Tibial artery (tissue), 4 donors: Measurements from ENCODE around the gene NDUFV3.
A peak's percentile ranks its signal among the peaks of the same experiment; 100 is the strongest.

Experiments used
- DNase-seq, 2 donors: peaks; one replicate each; pipeline ENCODE4 v3.0.0-alpha.2; 2019
- H3K27ac ChIP-seq, 2 donors: fragments of 200-600 bp; sonication (generic) in 1 of 2; 1 replicate in 1 of 2; 2 replicates in 1 of 2; pipeline ENCODE4 v1.5.1; 2018 to 2019; ENCODE audit warnings: mild to moderate bottlenecking in 1 of 2
- H3K27me3 ChIP-seq, 2 donors: fragments of 200-600 bp; sonication (generic) in 1 of 2; one replicate each; pipeline versions ENCODE4 v1.5.1 to v1.6.0; 2016 to 2019
- H3K36me3 ChIP-seq, 3 donors: fragments of 200-600 bp; sonication (generic) in 2 of 3; one replicate each; pipeline ENCODE4 v1.5.1; 2016 to 2019; ENCODE audit warnings: mild to moderate bottlenecking in 2 of 3
- H3K4me1 ChIP-seq, 4 donors: fragments of 200-600 bp; sonication (generic) in 2 of 4; 1 replicate in 3 of 4; 2 replicates in 1 of 4; pipeline ENCODE4 v1.5.1; 2016 to 2019
- H3K4me3 ChIP-seq, 2 donors: fragments of 200-600 bp; sonication (generic) in 1 of 2; 1 replicate in 1 of 2; 2 replicates in 1 of 2; pipeline ENCODE4 v1.5.1; 2018 to 2019; ENCODE audit warnings: mild to moderate bottlenecking in 2 of 2
- H3K9me3 ChIP-seq, 3 donors: fragments of 200-600 bp; sonication (generic) in 1 of 3; one replicate each; pipeline ENCODE4 v1.5.1; 2016 to 2019
- intact Hi-C: fragments of 100-400 bp; cut with DNase I; formaldehyde crosslinking; loops from one replicate; pipeline ENCODE4 v1.15.0; 2023; ENCODE audit warnings: low total_unique reads
- TF ChIP-seq, protein P1 (sequence below), 2 experiments: fragments of 200-600 bp in 1 of 2; fragments of 450-650 bp in 1 of 2; IDR thresholded peaks; one replicate each; pipeline ENCODE4 v1.5.1; 2017 to 2019; ENCODE audit warnings: antibody characterized with exemption in 2 of 2, mild to moderate bottlenecking in 1 of 2, moderate library complexity in 1 of 2

The NDUFV3 gene

DNA sequence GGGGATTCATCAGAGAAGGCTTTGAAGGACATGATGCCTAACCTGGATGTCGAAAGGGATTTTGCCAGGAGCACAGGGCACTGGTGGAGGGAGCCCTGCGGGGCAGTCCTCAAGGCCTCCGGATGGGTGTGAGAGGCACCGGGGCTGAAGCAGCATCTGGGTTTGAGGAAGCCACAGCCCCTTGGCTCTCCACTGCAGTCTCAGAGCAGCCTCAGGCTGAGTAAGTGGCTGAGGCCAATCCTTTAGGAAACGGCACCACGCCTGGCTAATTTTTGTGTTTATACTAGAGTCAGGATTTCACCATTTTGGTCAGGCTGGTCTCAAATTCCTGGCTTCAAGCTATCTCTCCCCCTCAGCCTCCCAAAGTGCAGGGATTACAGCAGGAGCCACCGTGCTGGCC is 20.4 kb downstream of the NDUFV3 start:
- no peaks in the 10 kb centered on the region for H3K9me3 ChIP-seq
- TF ChIP-seq, protein P1, sequence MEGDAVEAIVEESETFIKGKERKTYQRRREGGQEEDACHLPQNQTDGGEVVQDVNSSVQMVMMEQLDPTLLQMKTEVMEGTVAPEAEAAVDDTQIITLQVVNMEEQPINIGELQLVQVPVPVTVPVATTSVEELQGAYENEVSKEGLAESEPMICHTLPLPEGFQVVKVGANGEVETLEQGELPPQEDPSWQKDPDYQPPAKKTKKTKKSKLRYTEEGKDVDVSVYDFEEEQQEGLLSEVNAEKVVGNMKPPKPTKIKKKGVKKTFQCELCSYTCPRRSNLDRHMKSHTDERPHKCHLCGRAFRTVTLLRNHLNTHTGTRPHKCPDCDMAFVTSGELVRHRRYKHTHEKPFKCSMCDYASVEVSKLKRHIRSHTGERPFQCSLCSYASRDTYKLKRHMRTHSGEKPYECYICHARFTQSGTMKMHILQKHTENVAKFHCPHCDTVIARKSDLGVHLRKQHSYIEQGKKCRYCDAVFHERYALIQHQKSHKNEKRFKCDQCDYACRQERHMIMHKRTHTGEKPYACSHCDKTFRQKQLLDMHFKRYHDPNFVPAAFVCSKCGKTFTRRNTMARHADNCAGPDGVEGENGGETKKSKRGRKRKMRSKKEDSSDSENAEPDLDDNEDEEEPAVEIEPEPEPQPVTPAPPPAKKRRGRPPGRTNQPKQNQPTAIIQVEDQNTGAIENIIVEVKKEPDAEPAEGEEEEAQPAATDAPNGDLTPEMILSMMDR (IDR thresholded peaks at IDR 0.05), result no peak
- intact Hi-C loops, result no loop called here
- peaks cover 31 to 41% (median 38%) of the 10 kb centered on the region in 3 donors for H3K36me3 ChIP-seq
- H3K4me3 ChIP-seq, result no peak overlapping the region
- no peaks in the 10 kb centered on the region for H3K4me1 ChIP-seq
- no peak for DNase-seq
- no peaks in the 10 kb centered on the region for H3K27me3 ChIP-seq
- H3K27ac ChIP-seq, result no peak overlapping the region

DNA sequence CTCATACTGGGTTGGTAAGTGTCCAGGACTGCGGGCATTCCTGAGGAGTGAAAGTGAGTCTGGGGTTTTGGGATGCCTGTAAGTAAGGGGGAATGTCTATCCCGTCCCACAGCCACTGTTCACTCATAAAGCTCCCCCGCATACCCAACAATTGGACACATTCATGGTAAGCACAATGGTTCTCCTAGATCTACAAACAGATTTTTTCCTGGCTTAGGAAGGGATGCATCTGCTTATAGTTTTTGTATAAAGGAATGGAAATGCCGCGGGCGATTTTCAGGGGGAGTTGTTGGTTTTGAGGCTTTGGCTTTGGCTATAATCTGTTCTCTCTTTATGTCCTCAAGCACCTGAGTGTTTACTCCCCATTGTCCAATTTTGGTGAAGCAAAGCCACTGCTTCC is 25.2 kb downstream of the NDUFV3 start:
- no peak overlapping the region for H3K27ac ChIP-seq
- TF ChIP-seq, protein P1 (IDR thresholded peaks at IDR 0.05), result no peak

DNA sequence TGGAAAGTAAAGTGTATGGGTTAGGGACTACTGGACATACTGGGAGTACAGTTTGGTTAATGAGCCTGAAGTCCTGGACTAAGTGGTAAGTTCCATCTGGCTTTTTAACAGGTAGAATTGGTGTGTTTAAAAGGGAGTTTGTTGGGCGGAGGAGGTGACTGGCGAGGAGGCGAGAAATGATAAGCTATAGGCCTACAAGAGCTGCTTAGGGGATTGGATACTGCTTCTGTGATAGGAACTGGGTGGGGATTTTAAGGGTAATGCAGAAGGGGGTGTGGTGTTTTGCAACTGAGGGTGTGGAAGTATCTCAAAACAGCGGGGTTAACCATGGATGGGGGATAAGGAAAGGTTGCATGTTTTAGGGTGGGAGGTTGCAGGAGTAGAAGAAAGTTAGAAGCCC is 28.8 kb downstream of the NDUFV3 start:
- Histone ChIP-seq H3K9me3 (no peaks in the 10 kb centered on the region), H3K27ac (no peak overlapping the region), H3K36me3 (no peaks in the 10 kb centered on the region), H3K4me3 (no peak overlapping the region), H3K4me1 (peaks cover 0 to 10% (median 3%) of the 10 kb centered on the region in 4 donors), H3K27me3 (no peaks in the 10 kb centered on the region)
- intact Hi-C loops, result loop anchor here (10.0 kb wide), 1 partner anchor 53 kb away; the partner anchor contains the start of gene PKNOX1
- DNase-seq, result no peak
- TF ChIP-seq, protein P1 (IDR thresholded peaks at IDR 0.05), result no peak

More for the DNA sequence above, 25.2 kb downstream of the NDUFV3 start:
- intact Hi-C loops, result no loop called here
- no peak for DNase-seq
- no peak overlapping the region for H3K4me3 ChIP-seq
- no peaks in the 10 kb centered on the region for H3K9me3 ChIP-seq
- no peaks in the 10 kb centered on the region for H3K4me1 ChIP-seq
- no peaks in the 10 kb centered on the region for H3K27me3 ChIP-seq
- H3K36me3 ChIP-seq, result peaks cover 0 to 3% (median 0%) of the 10 kb centered on the region in 3 donors

- no peak for DNase-seq
- Histone ChIP-seq H3K4me1 (peaks cover 0 to 10% (median 3%) of the 10 kb centered on the region in 4 donors), H3K9me3 (no peaks in the 10 kb centered on the region), H3K27ac (no peak overlapping the region), H3K4me3 (no peak overlapping the region), H3K27me3 (no peaks in the 10 kb centered on the region), H3K36me3 (no peaks in the 10 kb centered on the region)
- intact Hi-C loops, result loop anchor here (10.0 kb wide), 1 partner anchor 52 kb away; the partner anchor contains the start of gene PKNOX1
- TF ChIP-seq, protein P1 (IDR thresholded peaks at IDR 0.05), result no peak
Observed at GRCh38 chr21:42922918-42923317, 29.8 kb downstream of the NDUFV3 start.

DNA sequence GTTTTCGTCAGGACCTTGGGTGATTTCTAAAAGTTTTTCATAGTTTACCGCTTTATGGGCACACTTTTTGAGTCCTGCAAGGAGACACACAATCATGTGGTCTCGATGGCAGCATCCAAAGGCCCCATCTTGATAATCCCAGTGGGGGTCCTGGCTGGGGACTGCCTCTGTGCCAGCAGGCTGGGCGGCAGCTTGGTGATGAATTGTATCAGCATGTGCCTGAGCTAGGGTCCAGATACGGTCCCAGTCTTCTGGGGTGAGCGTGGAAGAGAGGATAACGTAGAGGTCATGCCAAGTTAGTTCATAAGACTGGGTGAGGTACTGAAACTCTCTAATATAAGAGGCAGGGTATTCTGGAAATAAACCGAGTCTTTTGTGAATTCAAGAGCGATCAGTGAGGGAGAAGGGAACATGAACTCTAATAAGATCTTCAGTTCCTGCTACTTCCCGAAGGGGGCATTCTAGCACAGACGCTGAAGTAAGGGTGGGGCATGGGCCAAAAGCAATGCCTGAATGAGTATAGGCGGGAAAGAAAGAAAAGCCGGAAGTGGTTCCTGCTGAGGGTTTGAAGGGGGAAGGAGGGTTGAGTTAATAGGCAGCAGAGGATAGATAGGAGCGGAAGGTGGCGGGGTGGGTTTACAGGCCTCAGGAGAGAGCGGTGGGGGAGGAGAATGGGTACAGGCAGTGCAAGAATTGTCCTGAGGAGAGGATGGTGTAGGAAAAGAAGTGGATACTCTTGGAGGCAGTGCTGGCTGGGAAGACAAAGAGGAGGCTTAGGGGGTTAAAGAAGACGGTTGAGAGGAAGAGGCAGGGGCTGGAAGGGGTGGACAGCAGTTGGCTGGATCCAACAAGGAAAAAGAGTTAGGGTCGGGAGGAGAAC is 30.7 kb downstream of the NDUFV3 start:
- TF ChIP-seq, protein P1 (IDR thresholded peaks at IDR 0.05), result peak; percentile 81 to 84
- intact Hi-C loops, result loop anchor here (10.0 kb wide), 1 partner anchor 51 kb away; the partner anchor contains the start of gene PKNOX1

More for the DNA sequence above, 30.7 kb downstream of the NDUFV3 start:
- peak; percentile 79 to 85 for DNase-seq
- Histone ChIP-seq H3K4me3 (no peak overlapping the region), H3K27ac (no peak overlapping the region), H3K4me1 (peaks cover 0 to 10% (median 3%) of the 10 kb centered on the region in 4 donors), H3K9me3 (no peaks in the 10 kb centered on the region), H3K27me3 (no peaks in the 10 kb centered on the region), H3K36me3 (no peaks in the 10 kb centered on the region)
